HEK293T (cell line): Measurements from ENCODE around the gene TGM2.

Experiments
- ARNT ChIP-seq: fragments of 450-650 bp; IDR thresholded peaks from 2 replicates; pipeline ENCODE4 v1.6.1; 2017; ENCODE audit warnings: mild to moderate bottlenecking
- FOXA1 ChIP-seq: fragments of 450-650 bp; IDR thresholded peaks from 2 replicates; pipeline ENCODE4 v1.6.1; 2016; ENCODE audit warnings: mild to moderate bottlenecking
- L3MBTL2 ChIP-seq: fragments of 450-650 bp; conservative IDR thresholded peaks from 2 replicates; pipeline ENCODE4 v1.6.1; 2016; ENCODE audit warnings: mild to moderate bottlenecking
- SP1 ChIP-seq: fragments of 450-650 bp; IDR thresholded peaks from 2 replicates; pipeline ENCODE4 v1.6.1; 2017

GRCh38 chr20:38117635-38118034 lies 47.4 kb downstream of the TGM2 start:
- TF ChIP-seq SP1 (no peak), L3MBTL2 (no peak), FOXA1 (no peak), ARNT (no peak)
